NT2/D1 (cell line): ENCODE measurements around the gene DOK6.

ENCODE experiments used
- YY1 ChIP-seq: IDR thresholded peaks from 2 replicates; pipeline ENCODE4 v1.6.1; 2011; ENCODE audit not compliant: insufficient read length, insufficient read depth
- ZNF274 ChIP-seq: IDR thresholded peaks from 2 replicates; pipeline ENCODE4 v1.6.1; 2011; ENCODE audit warnings: mild to moderate bottlenecking, low read depth, low read length

- TF ChIP-seq YY1 (no peak), ZNF274 (no peak)
Measured at GRCh38 chr18:69780851-69781250, 380.2 kb downstream of the DOK6 start.
